ENCODE data around the gene CHAT. TPM values are rescaled to one million over a fixed set of nuclear protein-coding genes. Genes with fewer than 3 reads are reported as not detected.

CHAT gene
- total RNA-seq, 1 experiment from 2014 or later: not detected

GRCh38 chr10:49649936-49650723 is 36.3 kb downstream of the CHAT start:
- no peak overlapping the region for H3K27ac ChIP-seq (ENCODE audit: low read depth, low read length)
- H3K79me2 ChIP-seq (ENCODE audit: insufficient read depth, low read length): no peaks in the 10 kb centered on the region
- DNase-seq (ENCODE audit: low read depth, low spot score): no peak
- no peak for ATAC-seq
- TF ChIP-seq CBX3 (IDR thresholded peaks at IDR 0.05; ENCODE audit: low read depth) (no peak), CTCF (IDR thresholded peaks at IDR 0.05 in 2 of 3, conservative IDR thresholded peaks at IDR 0.05 in 1 of 3; ENCODE audit: borderline replicate concordance in 1 of 3, insufficient read depth in 1 of 3, low read depth in 2 of 3, low read length in 2 of 3) (no peak), RAD21 (IDR thresholded peaks at IDR 0.05; ENCODE audit: low read depth) (no peak), ZNF274 (IDR thresholded peaks at IDR 0.05; ENCODE audit: low read depth, low read length) (no peak), ZFX (IDR thresholded peaks at IDR 0.05) (no peak)
- no peaks in the 10 kb centered on the region for H3K4me1 ChIP-seq (ENCODE audit: control insufficient read depth in 1 of 2, insufficient read depth in 2 of 2, low read length in 2 of 2)
- ChIA-PET CTCF (no interaction called here), RAD21 (ENCODE audit: low non-redundant PET in 1 of 2, low total read pairs in 2 of 2, uncharacterized antibody in 2 of 2, unreplicated experiment in 2 of 2) (no interaction called here), POLR2A (no interaction called here)
- no peaks in the 10 kb centered on the region for H4K20me1 ChIP-seq (ENCODE audit: insufficient read depth)
- no peak overlapping the region for H3K4me3 ChIP-seq (replicated peaks in 1 of 2; ENCODE audit: low read depth in 1 of 2, low read length in 2 of 2)
- no peak overlapping the region for H3K9ac ChIP-seq (ENCODE audit: low read length)
- no peaks in the 10 kb centered on the region for H3K9me3 ChIP-seq (ENCODE audit: control insufficient read depth in 1 of 2, insufficient read depth in 1 of 2, low read depth in 1 of 2, low read length in 2 of 2)
- H3K27me3 ChIP-seq (ENCODE audit: insufficient read depth, low read length): no peaks in the 10 kb centered on the region; the same call in 1 of the 2 replicates
- no peaks in the 10 kb centered on the region for H3K36me3 ChIP-seq (ENCODE audit: control insufficient read depth in 1 of 2, insufficient read depth in 2 of 2, low read length in 2 of 2)
- no peaks in the 10 kb centered on the region for H3K9me2 ChIP-seq (ENCODE audit: insufficient read depth)
- H3K4me2 ChIP-seq (ENCODE audit: low read length): no peak overlapping the region
- intact Hi-C loops (cut with micrococcal nuclease): no loop called here
- BruUV-seq (replicated peaks): no TSS peak
- no peak overlapping the region for H2AFZ ChIP-seq (ENCODE audit: low read depth, low read length, poor library complexity, severe bottlenecking)

GRCh38 chr10:49650724-49651034 is 36.8 kb downstream of the CHAT start:
- TF ChIP-seq SP1 (IDR thresholded peaks at IDR 0.05; ENCODE audit: low read depth) (no peak), CEBPB (IDR thresholded peaks at IDR 0.05; ENCODE audit: low read depth) (no peak), ZNF274 (IDR thresholded peaks at IDR 0.05; ENCODE audit: low read depth, low read length) (no peak), EZH2 (IDR thresholded peaks at IDR 0.05) (no peak)
- H4K20me1 ChIP-seq (ENCODE audit: insufficient read depth): no peaks in the 10 kb centered on the region
- H3K4me2 ChIP-seq (ENCODE audit: low read length): no peak overlapping the region
- no TSS peak for BruUV-seq (replicated peaks)
- no peaks in the 10 kb centered on the region for H3K36me3 ChIP-seq (ENCODE audit: control insufficient read depth in 1 of 2, insufficient read depth in 2 of 2, low read length in 2 of 2)
- no peak overlapping the region for H3K27ac ChIP-seq (ENCODE audit: low read depth, low read length)
- H3K9ac ChIP-seq (ENCODE audit: low read length): no peak overlapping the region
- POLR2A ChIA-PET: no interaction called here
- H3K4me1 ChIP-seq (ENCODE audit: control insufficient read depth in 1 of 2, insufficient read depth in 2 of 2, low read length in 2 of 2): no peaks in the 10 kb centered on the region
- ATAC-seq (no peak), DNase-seq (ENCODE audit: low read depth, low spot score) (no peak)
- no peak overlapping the region for H2AFZ ChIP-seq (ENCODE audit: low read depth, low read length, poor library complexity, severe bottlenecking)
- CTCF ChIA-PET: no interaction called here
- RAD21 ChIA-PET (ENCODE audit: low non-redundant PET in 1 of 2, low total read pairs in 2 of 2, uncharacterized antibody in 2 of 2, unreplicated experiment in 2 of 2): no interaction called here
- intact Hi-C loops (cut with micrococcal nuclease): no loop called here
- no peaks in the 10 kb centered on the region for H3K79me2 ChIP-seq (ENCODE audit: insufficient read depth, low read length)
- H3K4me3 ChIP-seq (replicated peaks in 1 of 2; ENCODE audit: low read depth in 1 of 2, low read length in 2 of 2): no peak overlapping the region
- no peaks in the 10 kb centered on the region for H3K9me2 ChIP-seq (ENCODE audit: insufficient read depth)
- no peaks in the 10 kb centered on the region for H3K9me3 ChIP-seq (ENCODE audit: control insufficient read depth in 1 of 2, insufficient read depth in 1 of 2, low read depth in 1 of 2, low read length in 2 of 2)
- no peaks in the 10 kb centered on the region for H3K27me3 ChIP-seq (ENCODE audit: insufficient read depth, low read length)

Data from HCT116 (cell line).